ENCODE data around the gene CMTM3.
"Not testable (repeated sequence)": the region's sequence is repeated elsewhere in the genome, so short reads cannot be mapped to it uniquely, and the experiment has no call there.

The CMTM3 gene

DNA sequence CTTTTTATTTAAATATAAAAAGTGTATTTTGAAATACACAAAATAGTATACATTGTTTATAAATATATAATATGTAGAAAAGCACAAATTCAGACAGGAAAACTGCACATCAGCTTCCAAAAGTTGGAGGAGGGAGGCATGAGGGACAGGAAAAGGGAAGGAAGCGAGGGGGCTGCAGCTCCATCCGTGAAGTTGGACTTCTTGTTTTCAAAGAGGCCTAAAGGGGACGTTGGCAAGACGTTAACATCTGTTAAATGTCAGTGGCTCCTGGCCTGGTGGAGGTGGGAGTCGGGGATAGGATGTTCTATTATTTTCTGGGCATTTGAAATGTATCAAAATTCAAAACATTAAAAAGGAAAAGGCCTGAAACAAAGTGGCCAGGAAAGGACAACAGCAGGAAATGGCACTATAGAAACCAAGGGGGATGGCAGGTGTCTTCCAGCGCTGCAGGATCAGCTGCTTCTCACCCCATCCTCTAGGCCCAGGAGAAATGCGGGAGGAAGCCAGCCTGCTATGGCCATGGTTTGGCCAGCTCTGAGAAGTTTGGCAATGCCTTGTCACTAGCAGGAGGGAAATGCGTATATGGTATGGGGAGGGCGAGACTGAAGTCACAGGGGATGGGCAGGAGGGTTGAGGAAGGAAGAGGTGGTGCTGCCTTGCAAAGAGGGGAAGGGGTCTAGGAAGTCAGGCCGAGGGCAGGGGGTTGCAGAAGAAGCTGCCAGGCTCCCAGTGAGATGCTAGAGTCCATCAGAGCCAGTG, 18.8 kb upstream of the CMTM3 start:
- no peak for DNase-seq (ENCODE audit: low read depth)

GRCh38 chr16:66587881-66588600, 16.5 kb upstream of the CMTM3 start:
- DNase-seq (ENCODE audit: low read depth): no peak

- DNase-seq (ENCODE audit: low read depth): peak; percentile 50
These were observed 15.4 kb upstream of the CMTM3 start for GRCh38 chr16:66588981-66589713.

GRCh38 chr16:66590322-66590721, 14.2 kb upstream of the CMTM3 start:
- DNase-seq (ENCODE audit: low read depth): no peak

GRCh38 chr16:66591018-66591417, 13.5 kb upstream of the CMTM3 start:
- no peak for DNase-seq (ENCODE audit: low read depth)

DNA sequence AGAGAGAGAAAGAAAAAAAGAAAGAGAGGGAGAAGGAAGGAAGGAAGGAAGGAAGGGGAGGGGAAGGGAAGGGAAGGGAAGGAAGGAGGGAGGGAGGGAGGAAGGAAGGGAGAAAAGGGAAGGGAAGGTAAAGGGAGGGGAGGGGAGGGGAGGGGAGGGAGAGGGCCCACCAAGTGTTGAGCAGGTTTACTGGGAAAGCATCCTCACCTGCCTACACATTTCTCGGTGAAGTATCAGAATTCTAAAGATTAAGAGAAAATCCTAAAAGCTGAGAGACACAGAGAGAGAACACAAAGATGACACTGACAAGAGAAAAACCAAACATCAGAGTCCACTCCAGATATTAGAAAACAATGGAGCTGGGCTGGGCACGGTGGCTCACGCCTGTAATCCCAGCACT, 12.3 kb upstream of the CMTM3 start:
- no peak for DNase-seq (ENCODE audit: low read depth)

- no peak for DNase-seq (ENCODE audit: low read depth)
These were observed 11.7 kb upstream of the CMTM3 start for GRCh38 chr16:66592814-66593213.

DNA sequence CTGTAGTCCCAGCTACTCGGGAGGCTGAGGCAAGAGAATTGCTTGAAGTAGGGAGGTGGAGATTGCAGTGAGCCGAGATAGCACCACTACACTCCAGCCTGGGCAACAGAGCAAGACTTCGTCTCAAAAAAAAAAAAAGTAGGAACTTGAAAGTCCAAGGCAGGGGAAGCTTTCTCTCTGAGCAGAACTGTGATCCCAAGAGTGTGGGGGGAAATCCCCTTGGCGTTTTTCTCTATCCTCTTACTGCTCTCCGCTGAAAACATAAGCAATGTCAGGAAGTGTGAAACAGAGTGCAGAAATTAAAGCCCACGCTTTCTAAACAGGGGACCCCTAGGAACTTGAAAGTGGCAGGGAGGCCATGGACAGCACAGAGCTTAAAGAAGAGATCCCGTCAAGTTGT, 9.8 kb upstream of the CMTM3 start:
- no peak for DNase-seq (ENCODE audit: low read depth)

- not testable (repeated sequence) for DNase-seq (ENCODE audit: low read depth)
These were observed 7.9 kb upstream of the CMTM3 start for GRCh38 chr16:66596559-66596958.

DNA sequence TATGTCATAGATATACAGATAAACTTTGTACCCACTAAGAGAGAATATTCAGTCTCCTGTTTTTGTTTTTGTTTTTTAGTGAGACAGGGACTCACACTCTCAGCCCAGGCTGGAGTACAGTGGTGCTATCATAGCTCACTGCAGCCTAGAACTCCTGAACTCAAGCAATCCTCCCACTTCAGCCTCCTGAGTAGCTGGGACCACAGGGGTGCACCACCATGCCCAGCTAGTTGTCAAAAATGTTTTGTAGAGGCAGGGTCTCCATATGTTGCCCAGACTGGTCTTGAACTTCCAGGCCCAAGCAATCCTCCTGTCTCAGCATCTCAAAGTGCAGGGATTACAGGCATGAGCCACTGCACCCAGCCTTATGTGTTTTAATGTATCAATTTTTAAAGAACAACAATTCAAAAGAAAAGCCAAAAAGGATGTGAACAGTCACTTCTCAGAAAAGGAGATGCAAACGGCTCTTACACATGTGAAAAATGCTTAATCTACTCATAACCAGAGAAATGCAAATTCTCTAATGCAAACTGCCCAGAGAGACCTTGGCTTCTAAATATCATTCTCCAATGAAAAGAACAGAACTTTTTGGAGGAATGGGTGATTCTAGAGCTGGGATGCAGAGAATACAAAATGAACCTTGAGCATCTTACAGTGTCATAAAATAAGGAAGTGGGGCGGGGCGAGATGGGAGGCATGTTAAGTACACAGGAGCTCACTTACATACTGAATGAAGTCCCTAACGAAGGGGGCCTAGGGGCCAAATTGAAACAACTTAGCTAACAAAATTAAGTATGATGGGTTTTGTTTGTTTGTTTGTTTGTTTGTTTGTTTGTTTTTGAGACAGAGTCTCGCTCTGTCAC, 7.3 kb upstream of the CMTM3 start:
- no peak for DNase-seq (ENCODE audit: low read depth)

- DNase-seq (ENCODE audit: low read depth): no peak
These were observed 6.4 kb upstream of the CMTM3 start for GRCh38 chr16:66598111-66598510.

- DNase-seq (ENCODE audit: low read depth): no peak
These were observed 4.8 kb upstream of the CMTM3 start for GRCh38 chr16:66599726-66600125.

DNA sequence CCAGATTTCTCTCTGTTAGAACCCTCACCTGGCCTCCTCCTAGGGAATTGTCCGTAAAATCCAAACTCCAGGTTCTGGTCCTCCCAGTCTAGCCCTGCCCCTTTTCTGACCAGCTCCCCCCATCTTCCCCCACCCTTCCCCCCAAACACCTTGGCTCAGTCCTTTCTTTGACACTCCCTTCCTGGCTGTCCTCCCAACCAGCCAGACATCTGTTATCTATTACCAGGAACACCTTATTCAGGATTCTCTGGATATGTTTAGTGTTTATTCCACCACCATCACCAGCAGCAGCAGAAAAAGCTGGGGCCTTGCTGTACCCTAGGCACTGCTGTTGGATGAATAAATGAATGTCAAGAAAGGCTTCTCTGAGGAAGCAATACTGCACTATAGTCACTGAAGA, 4.0 kb upstream of the CMTM3 start:
- DNase-seq (ENCODE audit: low read depth): no peak

DNA sequence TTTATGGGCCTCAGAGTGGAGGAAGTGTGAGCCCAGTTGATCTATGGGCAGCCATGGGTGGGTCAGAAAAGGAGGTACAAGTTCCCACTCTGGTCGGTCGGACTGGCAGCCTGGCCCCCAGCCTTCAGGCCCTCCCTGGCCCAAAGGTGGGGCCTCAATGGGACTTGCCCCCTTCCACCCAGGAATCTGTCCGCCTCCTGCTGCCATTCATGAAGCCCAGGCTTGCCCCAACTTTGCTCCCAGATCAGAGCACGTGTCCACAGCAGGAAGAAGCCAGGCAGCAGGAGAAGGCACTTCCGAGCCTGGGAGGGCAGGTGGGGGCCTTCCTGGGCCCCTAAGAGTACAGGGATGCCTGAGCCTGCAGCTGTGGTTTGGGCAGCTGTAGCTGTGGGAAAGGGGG, 3.0 kb upstream of the CMTM3 start:
- no peak for DNase-seq (ENCODE audit: low read depth)

DNA sequence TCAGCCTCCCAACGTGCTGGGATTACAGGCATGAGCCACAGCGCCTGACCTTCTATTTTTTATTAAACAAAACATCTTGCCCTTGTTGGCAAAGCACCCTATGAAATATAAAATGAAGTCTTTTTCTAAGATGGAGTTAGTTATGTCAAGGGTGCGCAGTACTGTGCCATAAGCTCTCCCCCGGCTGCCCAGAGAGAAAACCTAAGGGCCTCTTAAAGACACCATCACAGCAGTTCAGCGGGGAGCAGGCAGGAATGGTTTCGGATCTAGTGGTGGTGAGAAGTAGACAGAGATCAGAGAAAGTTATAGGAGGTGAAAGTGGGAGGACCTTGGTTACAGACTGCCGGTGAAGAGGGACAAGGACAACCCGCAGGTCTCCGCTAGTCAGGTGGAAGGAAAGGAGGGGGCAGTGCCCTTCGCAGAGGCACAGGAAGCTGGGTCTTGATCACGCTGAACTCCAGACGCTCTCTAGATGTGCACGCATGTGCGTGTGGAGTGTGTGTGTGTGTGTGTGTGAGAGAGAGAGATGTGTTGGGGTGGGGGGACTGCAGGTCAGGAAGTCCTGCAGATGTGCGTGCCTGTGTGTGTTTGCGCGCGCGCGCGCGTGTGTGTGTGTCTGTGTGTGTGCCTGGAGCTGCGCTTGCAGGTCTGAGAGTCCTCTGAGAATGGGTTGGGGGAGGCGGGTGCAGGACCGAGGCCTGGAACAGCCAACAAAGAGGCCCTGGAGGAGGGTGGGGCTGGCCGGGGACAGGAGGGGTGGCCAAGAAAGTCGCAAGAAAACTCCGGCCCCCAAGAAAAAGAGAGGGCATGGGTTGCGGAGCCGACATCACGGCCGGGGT, 748 bp upstream of the CMTM3 start:
- DNase-seq (ENCODE audit: low read depth): peak; percentile 54

GRCh38 chr16:66605177-66605978, 874 bp downstream of the CMTM3 start:
- DNase-seq (ENCODE audit: low read depth): peak; percentile 34

GRCh38 chr16:66605979-66606751, 1.7 kb downstream of the CMTM3 start:
- no peak for DNase-seq (ENCODE audit: low read depth)

- DNase-seq (ENCODE audit: low read depth): peak; percentile 86
These were observed 4.0 kb downstream of the CMTM3 start for GRCh38 chr16:66608241-66609138.

Measured in activated T-cell treated with anti-CD3 and anti-CD28 coated beads for 48 hours (primary cell).